ENCODE measurements around the gene COL2A1. TPM values are rescaled to one million over a fixed set of nuclear protein-coding genes. Genes with fewer than 3 reads are reported as not detected.

The COL2A1 gene
- total and polyA plus RNA-seq, 2 donors (not counting 3 experiments of a cell fraction or from before 2014, with no cell fraction given): not detected

- no peak overlapping the region for H3K9ac ChIP-seq (replicated peaks; ENCODE audit: extremely low read depth, insufficient read depth, low read length)
- dilution Hi-C loops (cut with MboI; ENCODE audit: extremely low pct_ligation_motif_present, low sequenced_read_pairs) (no loop called here), intact Hi-C loops (cut with micrococcal nuclease) (no loop called here)
- CTCF ChIA-PET: no interaction called here
- TF ChIP-seq GATA2 (IDR thresholded peaks at IDR 0.05; ENCODE audit: insufficient read depth, insufficient read length, low read depth, low read length) (no peak), JUN (IDR thresholded peaks at IDR 0.05; ENCODE audit: borderline replicate concordance, insufficient read depth, insufficient read length, low read depth) (no peak), MYC (IDR thresholded peaks at IDR 0.05; ENCODE audit: low read depth, low read length) (no peak), POLR2AphosphoS5 (IDR thresholded peaks at IDR 0.05; ENCODE audit: insufficient read depth, low read depth, low read length) (no peak), MAX (IDR thresholded peaks at IDR 0.05; ENCODE audit: insufficient read depth, insufficient read length) (no peak), FOS (IDR thresholded peaks at IDR 0.05; ENCODE audit: borderline replicate concordance, insufficient read depth, low read length) (no peak), POLR2A (IDR thresholded peaks at IDR 0.05; ENCODE audit: low read depth, low read length) (no peak), EZH2 (IDR thresholded peaks at IDR 0.05; ENCODE audit: borderline replicate concordance, low read depth, low read length, severe bottlenecking) (no peak)
- TF ChIP-seq, protein P1, sequence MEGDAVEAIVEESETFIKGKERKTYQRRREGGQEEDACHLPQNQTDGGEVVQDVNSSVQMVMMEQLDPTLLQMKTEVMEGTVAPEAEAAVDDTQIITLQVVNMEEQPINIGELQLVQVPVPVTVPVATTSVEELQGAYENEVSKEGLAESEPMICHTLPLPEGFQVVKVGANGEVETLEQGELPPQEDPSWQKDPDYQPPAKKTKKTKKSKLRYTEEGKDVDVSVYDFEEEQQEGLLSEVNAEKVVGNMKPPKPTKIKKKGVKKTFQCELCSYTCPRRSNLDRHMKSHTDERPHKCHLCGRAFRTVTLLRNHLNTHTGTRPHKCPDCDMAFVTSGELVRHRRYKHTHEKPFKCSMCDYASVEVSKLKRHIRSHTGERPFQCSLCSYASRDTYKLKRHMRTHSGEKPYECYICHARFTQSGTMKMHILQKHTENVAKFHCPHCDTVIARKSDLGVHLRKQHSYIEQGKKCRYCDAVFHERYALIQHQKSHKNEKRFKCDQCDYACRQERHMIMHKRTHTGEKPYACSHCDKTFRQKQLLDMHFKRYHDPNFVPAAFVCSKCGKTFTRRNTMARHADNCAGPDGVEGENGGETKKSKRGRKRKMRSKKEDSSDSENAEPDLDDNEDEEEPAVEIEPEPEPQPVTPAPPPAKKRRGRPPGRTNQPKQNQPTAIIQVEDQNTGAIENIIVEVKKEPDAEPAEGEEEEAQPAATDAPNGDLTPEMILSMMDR (IDR thresholded peaks at IDR 0.05; ENCODE audit: extremely low read depth in 1 of 2, insufficient read depth in 1 of 2, low read depth in 1 of 2, low read length in 2 of 2): no peak
- no peaks in the 10 kb centered on the region for H3K9me3 ChIP-seq (replicated peaks; ENCODE audit: control insufficient read depth, insufficient read depth, low read length)
- no peak overlapping the region for H3K27ac ChIP-seq (ENCODE audit: insufficient read depth, low read depth, low read length)
- POLR2A ChIA-PET: no interaction called here
- H4K20me1 ChIP-seq (replicated peaks; ENCODE audit: control insufficient read depth, extremely low read depth, insufficient read depth, low read length): no peaks in the 10 kb centered on the region
- no peaks in the 10 kb centered on the region for H3K9me1 ChIP-seq (replicated peaks; ENCODE audit: control insufficient read depth, extremely low read depth, insufficient read depth, low read length)
- BruUV-seq (replicated peaks): no TSS peak
- H3K4me3 ChIP-seq (replicated peaks in 1 of 3; ENCODE audit: insufficient read depth in 1 of 3, low read depth in 1 of 3, low read length in 3 of 3): no peak overlapping the region
- H3K4me2 ChIP-seq (ENCODE audit: insufficient read depth, low read length): no peak overlapping the region
- H3K36me3 ChIP-seq (ENCODE audit: control insufficient read depth in 2 of 2, extremely low read depth in 1 of 2, insufficient read depth in 2 of 2, low read length in 2 of 2): no peaks in the 10 kb centered on the region
- H3K27me3 ChIP-seq (ENCODE audit: control insufficient read depth in 2 of 2, insufficient read depth in 2 of 2, low read length in 2 of 2): peaks cover 3 to 4% of the 10 kb centered on the region in 2 experiments
- no peak for DNase-seq (ENCODE audit: low read depth, low spot score)
- no peaks in the 10 kb centered on the region for H3K79me2 ChIP-seq (ENCODE audit: control insufficient read depth, insufficient read depth, low read length)
- no peaks in the 10 kb centered on the region for H3K4me1 ChIP-seq (ENCODE audit: control insufficient read depth, extremely low read depth, insufficient read depth, low read length)
- H2AFZ ChIP-seq (ENCODE audit: low read depth, low read length): no peak overlapping the region
- FAIRE-seq: no peak
These were observed 30.8 kb upstream of the COL2A1 start for GRCh38 chr12:48034835-48035805.

Data from endothelial cell of umbilical vein (primary cell).